Measurements from ENCODE around the gene LSM7.

The LSM7 gene

DNA sequence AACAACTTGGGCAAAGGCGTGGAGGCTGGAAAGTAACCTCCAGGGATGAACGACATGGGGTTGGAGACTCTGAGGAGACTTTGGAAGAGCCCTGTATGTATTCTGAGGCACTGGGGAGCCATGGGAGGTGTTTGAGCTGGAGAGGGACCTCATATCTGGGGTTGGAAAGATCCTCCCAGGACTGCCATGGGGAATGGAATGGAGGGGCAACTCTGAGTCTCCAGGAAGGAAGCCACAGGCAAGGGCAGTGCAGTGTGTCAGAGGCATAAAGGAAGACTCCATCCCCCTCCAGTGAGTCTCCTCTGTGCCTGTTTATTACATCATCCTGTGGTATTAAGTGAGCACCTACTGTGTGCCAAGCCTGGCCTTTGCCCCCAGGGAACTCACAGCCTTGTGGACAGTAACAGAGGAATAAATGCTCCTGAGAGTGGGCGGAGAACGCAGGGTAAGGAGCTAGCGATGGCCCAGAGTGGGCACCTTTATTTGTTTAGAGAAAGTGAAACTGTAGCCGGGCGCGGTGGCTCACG is 54.1 kb downstream of the LSM7 start:
- DNase-seq (ENCODE audit: low read depth in 1 of 2, low spot score in 1 of 2) = no peak
- TF ChIP-seq GABPA (IDR thresholded peaks at IDR 0.05; ENCODE audit: low read depth) (no peak), POLR2AphosphoS5 (IDR thresholded peaks at IDR 0.05; ENCODE audit: low read depth) (no peak)
- TF ChIP-seq, protein P1, sequence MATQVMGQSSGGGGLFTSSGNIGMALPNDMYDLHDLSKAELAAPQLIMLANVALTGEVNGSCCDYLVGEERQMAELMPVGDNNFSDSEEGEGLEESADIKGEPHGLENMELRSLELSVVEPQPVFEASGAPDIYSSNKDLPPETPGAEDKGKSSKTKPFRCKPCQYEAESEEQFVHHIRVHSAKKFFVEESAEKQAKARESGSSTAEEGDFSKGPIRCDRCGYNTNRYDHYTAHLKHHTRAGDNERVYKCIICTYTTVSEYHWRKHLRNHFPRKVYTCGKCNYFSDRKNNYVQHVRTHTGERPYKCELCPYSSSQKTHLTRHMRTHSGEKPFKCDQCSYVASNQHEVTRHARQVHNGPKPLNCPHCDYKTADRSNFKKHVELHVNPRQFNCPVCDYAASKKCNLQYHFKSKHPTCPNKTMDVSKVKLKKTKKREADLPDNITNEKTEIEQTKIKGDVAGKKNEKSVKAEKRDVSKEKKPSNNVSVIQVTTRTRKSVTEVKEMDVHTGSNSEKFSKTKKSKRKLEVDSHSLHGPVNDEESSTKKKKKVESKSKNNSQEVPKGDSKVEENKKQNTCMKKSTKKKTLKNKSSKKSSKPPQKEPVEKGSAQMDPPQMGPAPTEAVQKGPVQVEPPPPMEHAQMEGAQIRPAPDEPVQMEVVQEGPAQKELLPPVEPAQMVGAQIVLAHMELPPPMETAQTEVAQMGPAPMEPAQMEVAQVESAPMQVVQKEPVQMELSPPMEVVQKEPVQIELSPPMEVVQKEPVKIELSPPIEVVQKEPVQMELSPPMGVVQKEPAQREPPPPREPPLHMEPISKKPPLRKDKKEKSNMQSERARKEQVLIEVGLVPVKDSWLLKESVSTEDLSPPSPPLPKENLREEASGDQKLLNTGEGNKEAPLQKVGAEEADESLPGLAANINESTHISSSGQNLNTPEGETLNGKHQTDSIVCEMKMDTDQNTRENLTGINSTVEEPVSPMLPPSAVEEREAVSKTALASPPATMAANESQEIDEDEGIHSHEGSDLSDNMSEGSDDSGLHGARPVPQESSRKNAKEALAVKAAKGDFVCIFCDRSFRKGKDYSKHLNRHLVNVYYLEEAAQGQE (IDR thresholded peaks at IDR 0.05; ENCODE audit: insufficient replicate concordance, low read depth) = no peak
- TF ChIP-seq, protein P2, sequence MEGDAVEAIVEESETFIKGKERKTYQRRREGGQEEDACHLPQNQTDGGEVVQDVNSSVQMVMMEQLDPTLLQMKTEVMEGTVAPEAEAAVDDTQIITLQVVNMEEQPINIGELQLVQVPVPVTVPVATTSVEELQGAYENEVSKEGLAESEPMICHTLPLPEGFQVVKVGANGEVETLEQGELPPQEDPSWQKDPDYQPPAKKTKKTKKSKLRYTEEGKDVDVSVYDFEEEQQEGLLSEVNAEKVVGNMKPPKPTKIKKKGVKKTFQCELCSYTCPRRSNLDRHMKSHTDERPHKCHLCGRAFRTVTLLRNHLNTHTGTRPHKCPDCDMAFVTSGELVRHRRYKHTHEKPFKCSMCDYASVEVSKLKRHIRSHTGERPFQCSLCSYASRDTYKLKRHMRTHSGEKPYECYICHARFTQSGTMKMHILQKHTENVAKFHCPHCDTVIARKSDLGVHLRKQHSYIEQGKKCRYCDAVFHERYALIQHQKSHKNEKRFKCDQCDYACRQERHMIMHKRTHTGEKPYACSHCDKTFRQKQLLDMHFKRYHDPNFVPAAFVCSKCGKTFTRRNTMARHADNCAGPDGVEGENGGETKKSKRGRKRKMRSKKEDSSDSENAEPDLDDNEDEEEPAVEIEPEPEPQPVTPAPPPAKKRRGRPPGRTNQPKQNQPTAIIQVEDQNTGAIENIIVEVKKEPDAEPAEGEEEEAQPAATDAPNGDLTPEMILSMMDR (IDR thresholded peaks at IDR 0.05; ENCODE audit: insufficient read depth, low read length) = no peak
- H3K27ac ChIP-seq (replicated peaks) = no peak overlapping the region
- no peak overlapping the region for H3K4me3 ChIP-seq (replicated peaks; ENCODE audit: insufficient read depth, low read length)
- H3K27me3 ChIP-seq (ENCODE audit: insufficient read depth, poor library complexity, severe bottlenecking) = no peaks in the 10 kb centered on the region

- peak overlapping the region; percentile 97 for H3K27ac ChIP-seq (replicated peaks)
- DNase-seq (ENCODE audit: low read depth in 1 of 2, low spot score in 1 of 2) = peak; percentile 85 to 90
- peak overlapping the region; percentile 98 for H3K4me3 ChIP-seq (replicated peaks; ENCODE audit: insufficient read depth, low read length)
- TF ChIP-seq, protein P1 (IDR thresholded peaks at IDR 0.05; ENCODE audit: insufficient replicate concordance, low read depth) = no peak
- TF ChIP-seq, protein P2 (IDR thresholded peaks at IDR 0.05; ENCODE audit: insufficient read depth, low read length) = peak; percentile 49
- TF ChIP-seq POLR2AphosphoS5 (IDR thresholded peaks at IDR 0.05; ENCODE audit: low read depth) = peak; percentile 97
- TF ChIP-seq GABPA (IDR thresholded peaks at IDR 0.05; ENCODE audit: low read depth) = peak; percentile 96
- TF ChIP-seq SPI1 (IDR thresholded peaks at IDR 0.05; ENCODE audit: borderline replicate concordance, low read depth) = peak; percentile 44
- no peaks in the 10 kb centered on the region for H3K27me3 ChIP-seq (ENCODE audit: insufficient read depth, poor library complexity, severe bottlenecking)
These were observed 54.8 kb downstream of the LSM7 start for GRCh38 chr19:2273356-2274184.

All from HL-60 (cell line).